ENCODE data around the gene QPCT.

DNA sequence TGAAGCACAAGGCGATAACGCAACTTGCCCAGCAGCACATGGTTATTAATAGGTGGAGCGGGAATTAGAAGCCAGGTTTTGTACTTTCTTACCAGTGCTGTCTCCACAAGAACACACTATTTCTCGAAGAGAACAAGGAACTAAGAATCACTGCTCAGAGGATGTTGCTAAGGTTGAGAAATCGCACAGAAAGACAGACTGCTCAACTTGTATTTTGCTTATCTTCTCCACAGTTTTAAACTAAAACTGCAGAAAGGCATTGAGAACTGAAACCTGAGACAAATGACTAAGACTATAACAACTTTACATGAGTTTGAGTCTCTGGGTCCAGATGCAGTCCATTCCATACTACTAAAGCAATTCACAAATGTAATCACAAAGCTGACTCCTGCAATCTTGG, 26.0 kb upstream of the QPCT start:
- TF ChIP-seq POLR2A (IDR thresholded peaks at IDR 0.05), result no peak
- TF ChIP-seq, protein P1, sequence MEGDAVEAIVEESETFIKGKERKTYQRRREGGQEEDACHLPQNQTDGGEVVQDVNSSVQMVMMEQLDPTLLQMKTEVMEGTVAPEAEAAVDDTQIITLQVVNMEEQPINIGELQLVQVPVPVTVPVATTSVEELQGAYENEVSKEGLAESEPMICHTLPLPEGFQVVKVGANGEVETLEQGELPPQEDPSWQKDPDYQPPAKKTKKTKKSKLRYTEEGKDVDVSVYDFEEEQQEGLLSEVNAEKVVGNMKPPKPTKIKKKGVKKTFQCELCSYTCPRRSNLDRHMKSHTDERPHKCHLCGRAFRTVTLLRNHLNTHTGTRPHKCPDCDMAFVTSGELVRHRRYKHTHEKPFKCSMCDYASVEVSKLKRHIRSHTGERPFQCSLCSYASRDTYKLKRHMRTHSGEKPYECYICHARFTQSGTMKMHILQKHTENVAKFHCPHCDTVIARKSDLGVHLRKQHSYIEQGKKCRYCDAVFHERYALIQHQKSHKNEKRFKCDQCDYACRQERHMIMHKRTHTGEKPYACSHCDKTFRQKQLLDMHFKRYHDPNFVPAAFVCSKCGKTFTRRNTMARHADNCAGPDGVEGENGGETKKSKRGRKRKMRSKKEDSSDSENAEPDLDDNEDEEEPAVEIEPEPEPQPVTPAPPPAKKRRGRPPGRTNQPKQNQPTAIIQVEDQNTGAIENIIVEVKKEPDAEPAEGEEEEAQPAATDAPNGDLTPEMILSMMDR (IDR thresholded peaks at IDR 0.05), result no peak
